ENCODE measurements around the gene DIAPH3.

The DIAPH3 gene

GRCh38 chr13:59677966-59678814, 485.5 kb downstream of the DIAPH3 start:
- peak; percentile 57 for FAIRE-seq
- TF ChIP-seq POLR2A (IDR thresholded peaks at IDR 0.05; ENCODE audit: low read depth, low read length) = no peak
- no peak for DNase-seq (ENCODE audit: insufficient read length, low spot score)

GRCh38 chr13:59677430-59677829, 486.3 kb downstream of the DIAPH3 start:
- DNase-seq (ENCODE audit: insufficient read length, low spot score) = no peak
- no peak for TF ChIP-seq POLR2A (IDR thresholded peaks at IDR 0.05; ENCODE audit: low read depth, low read length)
- FAIRE-seq = no peak

DNA sequence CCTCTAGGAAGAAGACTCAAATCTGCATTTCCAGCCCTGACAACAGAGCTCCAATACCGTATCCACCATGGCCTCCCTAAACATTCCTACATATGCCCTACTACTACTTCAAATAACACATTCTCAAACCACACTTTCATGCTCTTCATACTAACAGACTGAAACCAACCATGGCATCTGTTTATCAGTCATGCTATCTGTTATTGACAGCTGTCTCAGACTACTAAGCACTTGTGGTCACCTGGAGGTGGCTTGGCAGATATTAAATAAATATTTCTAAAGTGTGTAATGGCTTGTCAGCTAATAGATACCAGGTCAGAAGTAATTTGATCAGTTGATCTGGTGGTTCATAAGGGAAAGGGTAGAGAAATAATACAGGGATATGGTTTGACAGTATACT, 489.1 kb downstream of the DIAPH3 start:
- FAIRE-seq (no peak), DNase-seq (ENCODE audit: insufficient read length, low spot score) (no peak)
- no peak for TF ChIP-seq POLR2A (IDR thresholded peaks at IDR 0.05; ENCODE audit: low read depth, low read length)

DNA sequence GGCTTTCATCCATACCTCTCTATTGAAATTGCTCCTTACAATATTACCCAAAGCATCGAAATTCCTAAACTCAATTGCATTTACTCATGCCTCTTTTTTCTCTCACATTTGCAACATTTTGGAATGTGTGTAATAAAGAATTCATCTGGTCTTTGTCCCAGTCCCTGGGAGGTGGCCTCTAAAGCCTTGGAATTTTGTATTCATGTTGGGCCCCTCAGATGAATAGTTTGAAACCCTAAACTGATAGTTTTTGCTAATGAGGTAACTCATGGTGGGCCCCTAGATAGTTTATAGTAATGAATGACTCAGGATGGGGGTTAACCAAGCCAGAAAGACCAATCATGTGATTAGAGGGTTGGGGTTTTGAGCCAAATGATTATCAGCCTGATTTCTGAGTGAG, 490.4 kb downstream of the DIAPH3 start:
- DNase-seq (ENCODE audit: insufficient read length, low spot score) (no peak), FAIRE-seq (no peak)
- TF ChIP-seq POLR2A (IDR thresholded peaks at IDR 0.05; ENCODE audit: low read depth, low read length) = no peak

- FAIRE-seq (no peak), DNase-seq (ENCODE audit: insufficient read length, low spot score) (no peak)
- TF ChIP-seq POLR2A (IDR thresholded peaks at IDR 0.05; ENCODE audit: low read depth, low read length) = no peak
Observed at GRCh38 chr13:59672445-59672844, 491.3 kb downstream of the DIAPH3 start.

DNA sequence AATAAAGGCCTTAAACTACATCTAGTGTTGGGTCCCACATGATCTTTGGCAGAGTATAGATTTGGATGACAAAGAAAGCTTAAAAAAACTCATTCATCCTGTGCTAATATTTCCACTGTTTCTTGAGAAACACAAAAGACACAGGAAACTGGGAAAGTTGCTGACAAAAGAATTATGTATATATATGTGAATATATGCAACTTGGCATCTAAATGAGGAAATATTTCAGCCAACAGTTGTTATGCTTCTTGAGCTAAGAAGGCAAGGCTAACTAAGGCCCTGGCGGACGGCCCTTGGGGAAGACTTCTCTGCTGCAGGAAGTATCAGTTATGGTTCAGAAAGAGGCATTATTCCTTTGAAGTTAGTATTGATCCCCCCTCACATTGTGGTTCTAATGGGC, 491.8 kb downstream of the DIAPH3 start:
- no peak for TF ChIP-seq POLR2A (IDR thresholded peaks at IDR 0.05; ENCODE audit: low read depth, low read length)
- no peak for DNase-seq (ENCODE audit: insufficient read length, low spot score)
- no peak for FAIRE-seq

DNA sequence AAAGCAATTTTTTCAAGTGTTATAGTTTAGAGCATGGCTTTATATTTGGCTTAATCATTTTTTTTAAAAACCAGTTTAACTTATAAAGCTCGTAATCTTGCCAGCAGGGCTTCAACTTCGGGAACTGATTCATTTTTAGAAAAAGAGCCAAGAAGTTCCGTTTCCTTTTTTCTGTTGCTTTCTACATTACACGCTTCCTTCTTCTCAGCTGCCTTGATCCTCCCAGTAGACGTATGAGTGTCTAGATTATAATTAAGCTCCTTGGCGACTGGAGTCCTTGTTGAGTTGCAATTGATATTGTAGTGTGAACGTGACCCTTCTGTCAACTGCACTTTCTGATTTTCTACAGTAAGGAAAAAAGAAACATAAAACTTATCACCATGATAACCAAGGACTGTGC, 497.2 kb downstream of the DIAPH3 start:
- TF ChIP-seq POLR2A (IDR thresholded peaks at IDR 0.05; ENCODE audit: low read depth, low read length) = no peak
- DNase-seq (ENCODE audit: insufficient read length, low spot score) (no peak), FAIRE-seq (no peak)

DNA sequence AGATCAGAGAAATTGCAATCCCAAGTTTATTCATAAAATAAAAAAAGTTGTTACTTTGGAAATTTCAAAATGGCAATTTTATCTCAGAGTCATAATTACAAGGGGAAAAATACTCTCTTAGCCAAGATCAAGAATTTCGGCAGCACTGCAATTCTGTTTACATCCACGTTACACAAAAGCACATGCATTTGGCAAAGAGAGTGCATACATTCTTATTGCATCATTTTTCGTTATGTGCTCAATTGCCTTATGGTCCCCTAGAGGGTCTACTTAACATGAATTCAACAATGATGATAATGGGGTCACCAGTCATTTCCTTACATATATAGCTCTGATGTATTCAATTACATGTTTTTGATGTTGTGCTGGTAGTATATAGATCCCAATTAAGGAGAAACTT, 498.0 kb downstream of the DIAPH3 start:
- no peak for FAIRE-seq

GRCh38 chr13:59665184-59665583, 498.5 kb downstream of the DIAPH3 start:
- FAIRE-seq = no peak
- no peak for DNase-seq (ENCODE audit: insufficient read length, low spot score)
- no peak for TF ChIP-seq POLR2A (IDR thresholded peaks at IDR 0.05; ENCODE audit: low read depth, low read length)

More for the DNA sequence above, 498.0 kb downstream of the DIAPH3 start:
- TF ChIP-seq POLR2A (IDR thresholded peaks at IDR 0.05; ENCODE audit: low read depth, low read length) = no peak
- DNase-seq (ENCODE audit: insufficient read length, low spot score) = no peak

- FAIRE-seq (no peak), DNase-seq (ENCODE audit: insufficient read length, low spot score) (no peak)
- no peak for TF ChIP-seq POLR2A (IDR thresholded peaks at IDR 0.05; ENCODE audit: low read depth, low read length)
Observed at GRCh38 chr13:59664586-59664985, 499.1 kb downstream of the DIAPH3 start.

DNA sequence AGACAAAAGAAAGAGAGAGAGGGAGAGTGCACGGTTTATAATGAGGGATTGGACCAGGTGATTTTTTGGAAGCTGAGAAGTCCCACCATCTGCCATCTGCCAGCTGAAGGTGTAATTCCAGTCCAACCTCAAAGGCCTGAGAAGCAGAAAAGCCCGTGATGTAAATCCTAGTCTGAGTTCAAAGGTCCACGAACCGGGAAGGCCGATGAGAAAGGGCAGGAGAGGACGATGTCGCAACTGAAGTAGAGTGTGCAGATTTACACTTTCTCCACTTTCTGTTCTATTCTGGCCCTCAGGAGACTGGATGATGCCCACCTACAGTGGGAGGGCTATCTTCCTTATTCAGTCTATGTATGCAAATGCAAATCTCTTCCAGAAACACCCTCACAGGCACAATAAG, 500.0 kb downstream of the DIAPH3 start:
- no peak for DNase-seq (ENCODE audit: insufficient read length, low spot score)
- no peak for FAIRE-seq
- no peak for TF ChIP-seq POLR2A (IDR thresholded peaks at IDR 0.05; ENCODE audit: low read depth, low read length)

DNA sequence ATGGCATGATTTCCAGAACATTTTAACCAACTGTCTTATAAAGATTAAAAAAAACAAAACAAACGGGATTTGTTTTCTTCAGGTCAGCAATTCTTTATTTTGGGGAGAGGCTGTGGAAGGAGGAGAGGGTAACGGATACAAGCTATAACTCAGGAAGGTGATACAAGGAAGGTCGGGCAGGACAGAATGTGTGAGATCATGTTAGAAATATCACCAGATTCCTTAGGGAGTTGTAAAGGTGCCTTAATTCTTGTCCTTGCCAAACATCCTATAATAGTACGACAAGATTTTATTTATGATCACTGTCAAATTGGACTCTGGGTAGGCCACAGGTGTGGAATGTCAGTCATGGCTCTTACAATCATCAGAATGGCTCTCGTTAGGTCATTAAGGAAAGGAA, 503.1 kb downstream of the DIAPH3 start:
- DNase-seq (ENCODE audit: insufficient read length, low spot score) (no peak), FAIRE-seq (no peak)
- no peak for TF ChIP-seq POLR2A (IDR thresholded peaks at IDR 0.05; ENCODE audit: low read depth, low read length)

DNA sequence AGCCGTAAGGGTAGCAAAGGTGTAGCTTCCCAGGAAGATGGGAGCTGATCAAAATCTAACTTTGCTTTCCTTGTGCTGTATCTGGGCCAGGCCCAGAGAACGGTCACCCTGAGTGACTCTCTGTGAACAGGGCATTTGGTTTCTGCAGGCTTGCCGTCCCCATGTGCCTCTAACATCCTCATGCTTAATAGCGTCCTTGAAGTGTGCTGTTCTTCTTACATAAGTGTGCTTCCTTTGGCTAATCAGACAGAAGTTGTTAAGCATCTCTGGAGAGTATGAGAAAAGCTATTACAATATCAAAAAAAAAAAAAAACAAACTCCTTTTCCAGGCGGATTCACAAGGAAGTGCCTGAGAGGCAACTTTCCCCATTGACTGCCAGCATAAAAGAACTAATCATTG, 503.7 kb downstream of the DIAPH3 start:
- DNase-seq (ENCODE audit: insufficient read length, low spot score) (no peak), FAIRE-seq (no peak)
- TF ChIP-seq POLR2A (IDR thresholded peaks at IDR 0.05; ENCODE audit: low read depth, low read length) = no peak

GRCh38 chr13:59658738-59659330, 504.9 kb downstream of the DIAPH3 start:
- no peak for FAIRE-seq
- no peak for DNase-seq (ENCODE audit: insufficient read length, low spot score)
- no peak for TF ChIP-seq POLR2A (IDR thresholded peaks at IDR 0.05; ENCODE audit: low read depth, low read length)

Measured in H54 (cell line).